Endothelial cell of umbilical vein (primary cell): Measurements from ENCODE around the gene TMEM223. TPM values are rescaled to one million over a fixed set of nuclear protein-coding genes. Genes with fewer than 3 reads are reported as not detected.

ENCODE experiments used
- BruUV-seq: library from RNA; stranded (reverse); fragments of 400-500 nt; replicated peaks from 2 replicates; lab custom pipeline; 2021; lab: Mats Ljungman, UMichigan
- CTCF ChIA-PET: fragments of 300-600, 350-600 bp; sonication (Branson Sonifier 250); formaldehyde crosslinking; loops from one replicate; lab custom pipeline; 2021; ENCODE audit warnings: antibody characterized with exemption, inconsistent platforms; lab: Charles Lee
- POLR2A ChIA-PET: fragments of 300-600, 350-600 bp; sonication (Branson Sonifier 250); formaldehyde crosslinking; loops from one replicate; lab custom pipeline; 2021; ENCODE audit warnings: antibody characterized with exemption, inconsistent platforms; lab: Charles Lee
- DNase-seq: peaks from one replicate; pipeline ENCODE4 v3.0.0-alpha.2; 2011; ENCODE audit warnings: low read depth, low spot score
- FAIRE-seq: peaks from 2 replicates; lab custom pipeline; 2011; peaks lifted over from hg19 to GRCh38; lab: Jason Lieb, UNC
- H2AFZ ChIP-seq: 2 replicates; pipeline ENCODE4 v1.6.0; 2012; ENCODE audit warnings: low read depth, low read length, control low read depth, inconsistent platforms
- H3K27ac ChIP-seq: 2 replicates; pipeline ENCODE4 v1.5.1; 2011; ENCODE audit warnings: low read depth, mild to moderate bottlenecking, control low read depth, low read length, moderate library complexity; ENCODE audit not compliant: insufficient read depth
- H3K27me3 ChIP-seq, 2 experiments: 2 replicates each; pipeline versions ENCODE4 v1.6.0 to v1.6.1; 2011; ENCODE audit warnings: low read length in 2 of 2, mixed read lengths in 1 of 2; ENCODE audit not compliant: control insufficient read depth in 2 of 2, insufficient read depth in 2 of 2
- H3K36me3 ChIP-seq, 2 experiments: 2 replicates in 1 of 2; 3 replicates in 1 of 2; pipeline ENCODE4 v1.5.1; 2011; ENCODE audit warnings: low read length in 2 of 2, mild to moderate bottlenecking in 1 of 2, moderate library complexity in 1 of 2; ENCODE audit not compliant: control insufficient read depth in 2 of 2, insufficient read depth in 2 of 2; ENCODE audit errors: extremely low read depth in 1 of 2
- H3K4me1 ChIP-seq: 3 replicates; pipeline ENCODE4 v1.5.1; 2011; ENCODE audit warnings: mild to moderate bottlenecking, low read length; ENCODE audit not compliant: control insufficient read depth, insufficient read depth; ENCODE audit errors: extremely low read depth
- H3K4me2 ChIP-seq: 2 replicates; pipeline ENCODE4 v1.6.1; 2011; ENCODE audit warnings: low read length, control low read depth, mixed read lengths; ENCODE audit not compliant: insufficient read depth
- H3K4me3 ChIP-seq, 3 experiments: fragments of 200-600 bp in 1 of 3; sonication (generic), shearing (Covaris generic) in 1 of 3; replicated peaks in 1 of 3; 2 replicates each; pipeline ENCODE4 v1.5.1; 2011 to 2016; ENCODE audit warnings: control low read depth in 3 of 3, low read length in 3 of 3, mild to moderate bottlenecking in 2 of 3, inconsistent platforms in 1 of 3, low read depth in 1 of 3, moderate library complexity in 1 of 3; ENCODE audit not compliant: insufficient read depth in 1 of 3
- H3K79me2 ChIP-seq: 2 replicates; pipeline ENCODE4 v1.6.0; 2012; ENCODE audit warnings: low read length, inconsistent platforms; ENCODE audit not compliant: control insufficient read depth, insufficient read depth
- H3K9ac ChIP-seq: replicated peaks from 2 replicates; pipeline ENCODE3; 2011; ENCODE audit warnings: low read length, control low read depth; ENCODE audit not compliant: insufficient read depth; ENCODE audit errors: extremely low read depth
- H3K9me1 ChIP-seq: replicated peaks from 3 replicates; pipeline ENCODE4 v1.6.0; 2011; ENCODE audit warnings: mild to moderate bottlenecking, low read length; ENCODE audit not compliant: control insufficient read depth, insufficient read depth; ENCODE audit errors: extremely low read depth
- H3K9me3 ChIP-seq: replicated peaks from 2 replicates; pipeline ENCODE4 v1.5.1; 2012; ENCODE audit warnings: low read length, inconsistent platforms; ENCODE audit not compliant: control insufficient read depth, insufficient read depth
- H4K20me1 ChIP-seq: replicated peaks from 2 replicates; pipeline ENCODE3; 2011; ENCODE audit warnings: mild to moderate bottlenecking, low read length; ENCODE audit not compliant: control insufficient read depth, insufficient read depth; ENCODE audit errors: extremely low read depth
- CTCF ChIP-seq, 2 donors: IDR thresholded peaks; 1 replicate in 1 of 2; 2 replicates in 1 of 2; pipeline ENCODE4 v1.5.1; 2011; ENCODE audit warnings: low read length in 2 of 2, mild to moderate bottlenecking in 2 of 2, moderate library complexity in 2 of 2, control low read depth in 1 of 2, inconsistent platforms in 1 of 2, low read depth in 1 of 2; ENCODE audit not compliant: insufficient read depth in 1 of 2; ENCODE audit errors: extremely low read depth in 1 of 2
- EZH2 ChIP-seq: IDR thresholded peaks from 2 replicates; pipeline ENCODE4 v1.6.1; 2012; ENCODE audit warnings: borderline replicate concordance, low read depth, mild to moderate bottlenecking, moderate library complexity, low read length, inconsistent platforms; ENCODE audit not compliant: severe bottlenecking
- FOS ChIP-seq: IDR thresholded peaks from 2 replicates; pipeline ENCODE4 v1.6.1; 2011; ENCODE audit warnings: mild to moderate bottlenecking, low read length, moderate library complexity, borderline replicate concordance; ENCODE audit not compliant: insufficient read depth
- GATA2 ChIP-seq: IDR thresholded peaks from 2 replicates; pipeline ENCODE4 v1.7.0; 2011; ENCODE audit warnings: low read depth, mild to moderate bottlenecking, moderate library complexity, mixed read lengths, low read length; ENCODE audit not compliant: insufficient read length, insufficient read depth
- JUN ChIP-seq: IDR thresholded peaks from 2 replicates; pipeline ENCODE4 v1.6.1; 2011; ENCODE audit warnings: borderline replicate concordance, low read depth; ENCODE audit not compliant: insufficient read length, insufficient read depth
- MAX ChIP-seq: IDR thresholded peaks from 2 replicates; pipeline ENCODE4 v1.6.1; 2011; ENCODE audit not compliant: insufficient read depth, insufficient read length
- MYC ChIP-seq: IDR thresholded peaks from one replicate; pipeline ENCODE4 v1.6.1; 2011; ENCODE audit warnings: mild to moderate bottlenecking, low read depth, low read length
- POLR2A ChIP-seq: IDR thresholded peaks from 2 replicates; pipeline ENCODE4 v1.6.1; 2012; ENCODE audit warnings: low read depth, mild to moderate bottlenecking, control low read depth, low read length
- POLR2AphosphoS5 ChIP-seq: IDR thresholded peaks from 2 replicates; pipeline ENCODE4 v1.6.1; 2012; ENCODE audit warnings: low read depth, mild to moderate bottlenecking, control low read depth, low read length, moderate library complexity; ENCODE audit not compliant: insufficient read depth
- dilution Hi-C: fragments of 300-500 bp; cut with MboI; formaldehyde crosslinking; loops from one replicate; pipeline ENCODE4 v1.15.0; 2019; ENCODE audit warnings: low sequenced_read_pairs; ENCODE audit not compliant: extremely low pct_ligation_motif_present
- intact Hi-C: fragments of 100-400 bp; cut with micrococcal nuclease; formaldehyde crosslinking; loops from one replicate; pipeline ENCODE4 v1.10.0; 2022
- polyA plus RNA-seq, 4 experiments: library from polyadenylated mRNA; depleted of rRNA in 3 of 4; stranded (reverse) in 3 of 4; unstranded in 1 of 4; fragments of >200 nt; gene quantifications; 2 replicates each; pipeline versions ENCODE4 v1.2.1 to v1.2.3, GENCODE V29; 2011 to 2012; ENCODE audit warnings: missing spikeins in 1 of 4
- total RNA-seq: library from RNA; stranded (reverse); gene quantifications from 2 replicates; pipeline ENCODE4 v1.2.3, GENCODE V29; 2021

TMEM223 gene
- total and polyA plus RNA-seq, 2 donors (not counting 3 experiments of a cell fraction or from before 2014, with no cell fraction given) = 11.8 to 26.7 TPM

- Histone ChIP-seq H3K9me3 (no peaks in the 10 kb centered on the region), H3K79me2 (peaks cover 3% of the 10 kb centered on the region), H4K20me1 (no peaks in the 10 kb centered on the region), H3K4me1 (peaks cover 5% of the 10 kb centered on the region), H3K27me3 (no peaks in the 10 kb centered on the region), H3K36me3 (peaks cover 38 to 69% of the 10 kb centered on the region in 2 experiments), H2AFZ (no peak overlapping the region), H3K4me3 (no peak overlapping the region), H3K9ac (no peak overlapping the region), H3K9me1 (no peaks in the 10 kb centered on the region), H3K27ac (no peak overlapping the region), H3K4me2 (no peak overlapping the region)
- CTCF ChIA-PET = interaction anchor here (1.5 to 3.9 kb wide), 3 partner anchors 9 to 10 kb away, joined by 4 to 21 read pairs (median 5); partner anchors contain the start of genes NXF1 and TMEM179B
- FAIRE-seq (no peak), DNase-seq (no peak)
- TF ChIP-seq JUN (no peak), MAX (no peak), MYC (no peak), POLR2AphosphoS5 (no peak), CTCF (IDR thresholded peaks at IDR 0.05; ENCODE audit: extremely low read depth in 1 of 2, insufficient read depth in 1 of 2, low read depth in 1 of 2, low read length in 2 of 2) (no peak), GATA2 (no peak), FOS (no peak), POLR2A (no peak), EZH2 (no peak)
- dilution Hi-C loops (no loop called here), intact Hi-C loops (no loop called here)
- no TSS peak for BruUV-seq
- POLR2A ChIA-PET = interaction anchor here (0.8 to 2.0 kb wide), 3 partner anchors 10 to 45 kb away, joined by 3 to 7 read pairs (median 4); partner anchors contain the start of gene STX5
These were observed 4.5 kb upstream of the TMEM223 start for GRCh38 chr11:62796281-62796680.
